SK-N-SH treated with all-trans-retinoic acid at 6 μM for 48 hours (cell line): ENCODE measurements around the gene ARL16.

ENCODE experiments used
- RARB ChIP-seq: fragments of 250-450 bp; sonication (Bioruptor Pico); IDR thresholded peaks from 2 replicates; pipeline ENCODE4 v1.8.0; 2021; ENCODE audit warnings: mild to moderate bottlenecking, moderate library complexity
- TF ChIP-seq, protein P1 (sequence below): fragments of 250-450 bp; sonication (Bioruptor Pico); IDR thresholded peaks from 2 replicates; pipeline ENCODE4 v1.8.0; 2020; ENCODE audit warnings: mild to moderate bottlenecking, moderate library complexity, borderline replicate concordance

DNA sequence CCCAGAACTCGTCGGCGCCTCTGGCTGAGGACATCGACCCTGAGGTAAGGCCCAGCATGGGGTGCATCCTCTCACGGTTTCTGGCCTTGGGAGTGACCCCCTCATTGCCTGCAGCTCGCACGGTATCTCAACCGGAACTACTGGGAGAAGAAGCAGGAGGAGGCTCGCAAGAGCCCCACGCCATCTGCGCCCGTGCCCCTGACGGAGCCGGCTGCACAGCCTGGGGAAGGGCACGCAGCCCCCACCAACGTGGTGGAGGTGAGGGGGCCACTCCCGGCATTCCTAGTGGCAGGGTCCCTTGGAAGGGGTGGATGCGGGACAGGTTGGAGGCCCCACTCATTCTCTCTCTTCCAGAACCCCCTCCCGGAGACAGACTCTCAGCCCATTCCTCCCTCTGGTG, 11.2 kb upstream of the ARL16 start:
- TF ChIP-seq, protein P1, sequence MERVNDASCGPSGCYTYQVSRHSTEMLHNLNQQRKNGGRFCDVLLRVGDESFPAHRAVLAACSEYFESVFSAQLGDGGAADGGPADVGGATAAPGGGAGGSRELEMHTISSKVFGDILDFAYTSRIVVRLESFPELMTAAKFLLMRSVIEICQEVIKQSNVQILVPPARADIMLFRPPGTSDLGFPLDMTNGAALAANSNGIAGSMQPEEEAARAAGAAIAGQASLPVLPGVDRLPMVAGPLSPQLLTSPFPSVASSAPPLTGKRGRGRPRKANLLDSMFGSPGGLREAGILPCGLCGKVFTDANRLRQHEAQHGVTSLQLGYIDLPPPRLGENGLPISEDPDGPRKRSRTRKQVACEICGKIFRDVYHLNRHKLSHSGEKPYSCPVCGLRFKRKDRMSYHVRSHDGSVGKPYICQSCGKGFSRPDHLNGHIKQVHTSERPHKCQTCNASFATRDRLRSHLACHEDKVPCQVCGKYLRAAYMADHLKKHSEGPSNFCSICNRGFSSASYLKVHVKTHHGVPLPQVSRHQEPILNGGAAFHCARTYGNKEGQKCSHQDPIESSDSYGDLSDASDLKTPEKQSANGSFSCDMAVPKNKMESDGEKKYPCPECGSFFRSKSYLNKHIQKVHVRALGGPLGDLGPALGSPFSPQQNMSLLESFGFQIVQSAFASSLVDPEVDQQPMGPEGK (CRISPR knock-in tag): no peak
- TF ChIP-seq RARB (CRISPR knock-in tag): no peak
